ENCODE results near the gene ACOT4. TPM values are rescaled to one million over a fixed set of nuclear protein-coding genes. Genes with fewer than 3 reads are reported as not detected.
"Not testable (repeated sequence)": the region's sequence is repeated elsewhere in the genome, so short reads cannot be mapped to it uniquely, and the experiment has no call there.

ACOT4 gene
- total RNA-seq, 2 donors from 2014 or later = 3.1 to 4.0 TPM

DNA sequence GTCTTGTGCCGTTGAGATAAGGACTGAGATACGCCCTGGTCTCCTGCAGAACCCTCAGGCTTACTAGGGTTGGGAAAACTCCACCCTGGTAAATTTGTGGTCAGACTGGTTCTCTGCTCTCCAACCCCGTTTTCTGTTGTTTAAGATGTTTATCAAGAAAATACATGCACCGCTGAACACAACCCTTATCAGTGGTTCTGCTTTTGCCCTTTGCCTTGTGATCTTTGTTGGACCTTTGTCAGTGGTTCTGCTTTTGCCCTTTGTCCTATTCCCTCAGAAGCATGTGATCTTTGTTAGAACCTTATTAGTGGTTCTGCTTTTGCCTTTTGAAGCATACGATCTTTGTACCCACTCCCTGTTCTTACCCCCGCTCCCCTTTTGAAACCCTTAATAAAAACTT, 29.0 kb upstream of the ACOT4 start:
- H3K4me3 ChIP-seq; H3K36me3 ChIP-seq (replicated peaks in 1 of 2; ENCODE audit: insufficient read depth in 1 of 2, low read depth in 2 of 2); H3K27me3 ChIP-seq; H3K27ac ChIP-seq; ATAC-seq; DNase-seq; H3K9me3 ChIP-seq: not testable (repeated sequence)
- WGBS, 2 donors = 76 to 78% methylated on average over 5 to 6 of the region's 6 CpGs
- intact Hi-C loops (cut with DNase I) = loop anchor here (10.0 kb wide), 1 partner anchor 48 kb away; no protein-coding TSS in a partner anchor
- peaks cover 16% of the 10 kb centered on the region for H3K4me1 ChIP-seq

DNA sequence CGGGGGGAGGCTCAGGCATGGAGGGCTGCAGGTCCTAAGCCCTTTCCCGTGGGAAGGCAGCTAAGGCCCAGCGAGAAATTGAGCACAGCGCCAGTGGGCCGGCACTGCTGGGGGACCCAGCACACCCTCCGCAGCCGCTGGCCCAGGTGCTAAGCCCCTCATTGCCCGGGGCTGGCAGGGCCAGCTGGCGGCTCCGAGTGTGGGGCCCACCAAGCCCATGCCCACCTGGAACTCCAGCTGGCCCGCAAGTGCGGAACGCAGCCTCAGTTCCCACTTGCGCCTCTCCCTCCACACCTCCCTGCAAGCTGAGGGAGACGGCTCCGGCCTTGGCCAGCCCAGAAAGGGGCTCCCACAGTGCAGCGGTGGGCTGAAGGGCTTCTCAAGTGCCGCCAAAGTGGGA, 25.2 kb upstream of the ACOT4 start:
- H3K36me3 ChIP-seq (replicated peaks in 1 of 2; ENCODE audit: insufficient read depth in 1 of 2, low read depth in 2 of 2); H3K9me3 ChIP-seq; H3K27ac ChIP-seq; ATAC-seq; H3K4me3 ChIP-seq; H3K27me3 ChIP-seq; DNase-seq: not testable (repeated sequence)
- WGBS, 2 donors = 98% methylated on average over 8 of the region's 18 CpGs; no CpG with 5 or more reads in 1 of the 2 donors
- peaks cover 39% of the 10 kb centered on the region for H3K4me1 ChIP-seq
- intact Hi-C loops (cut with DNase I) = loop anchor here (10.0 kb wide), 1 partner anchor 52 kb away; no protein-coding TSS in a partner anchor

DNA sequence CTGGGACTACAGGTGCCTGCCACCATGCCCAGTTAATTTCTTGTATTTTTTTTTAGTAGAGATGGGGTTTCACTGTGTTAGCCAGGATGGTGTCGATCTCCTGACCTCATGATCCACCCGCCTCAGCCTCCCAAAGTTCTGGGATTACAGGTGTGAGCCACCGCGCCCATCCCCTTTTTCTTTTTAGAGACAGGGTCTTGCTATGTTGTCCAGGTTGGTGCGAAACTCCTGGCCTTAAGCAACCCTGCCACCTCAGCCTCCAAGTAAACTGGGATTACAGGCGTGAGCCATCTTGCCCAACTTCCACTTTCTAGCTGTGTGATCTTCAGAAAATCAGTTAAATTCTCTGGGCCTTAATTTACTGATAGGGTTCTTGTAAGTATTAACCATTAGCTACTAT, 24.7 kb upstream of the ACOT4 start:
- H3K36me3 ChIP-seq (replicated peaks in 1 of 2; ENCODE audit: insufficient read depth in 1 of 2, low read depth in 2 of 2); H3K27me3 ChIP-seq; ATAC-seq; DNase-seq; H3K27ac ChIP-seq; H3K9me3 ChIP-seq; H3K4me3 ChIP-seq: not testable (repeated sequence)
- intact Hi-C loops (cut with DNase I) = loop anchor here (10.0 kb wide), 1 partner anchor 52 kb away; no protein-coding TSS in a partner anchor
- 85 to 96% methylated on average over 4 to 6 of the region's 6 CpGs for WGBS, 2 donors
- peaks cover 39% of the 10 kb centered on the region for H3K4me1 ChIP-seq

DNA sequence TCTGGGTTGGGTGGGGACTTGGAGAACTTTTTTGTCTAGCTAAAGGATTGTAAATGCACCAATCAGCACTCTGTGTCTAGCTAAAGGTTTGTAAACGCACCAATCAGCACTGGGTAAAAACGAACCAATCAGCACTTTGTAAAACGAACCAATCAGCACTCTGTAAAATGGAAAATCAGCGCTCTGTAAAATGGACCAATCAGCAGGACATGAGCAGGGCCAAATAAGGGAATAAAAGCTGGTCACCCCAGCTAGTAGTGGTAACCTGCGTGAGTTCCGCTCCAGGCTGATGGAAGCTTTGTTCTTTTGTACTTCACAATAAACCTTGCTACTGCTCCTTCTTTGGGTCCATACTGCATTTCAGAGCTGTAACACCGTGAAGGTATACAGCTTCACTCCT, 24.3 kb upstream of the ACOT4 start:
- TF ChIP-seq, protein P1, sequence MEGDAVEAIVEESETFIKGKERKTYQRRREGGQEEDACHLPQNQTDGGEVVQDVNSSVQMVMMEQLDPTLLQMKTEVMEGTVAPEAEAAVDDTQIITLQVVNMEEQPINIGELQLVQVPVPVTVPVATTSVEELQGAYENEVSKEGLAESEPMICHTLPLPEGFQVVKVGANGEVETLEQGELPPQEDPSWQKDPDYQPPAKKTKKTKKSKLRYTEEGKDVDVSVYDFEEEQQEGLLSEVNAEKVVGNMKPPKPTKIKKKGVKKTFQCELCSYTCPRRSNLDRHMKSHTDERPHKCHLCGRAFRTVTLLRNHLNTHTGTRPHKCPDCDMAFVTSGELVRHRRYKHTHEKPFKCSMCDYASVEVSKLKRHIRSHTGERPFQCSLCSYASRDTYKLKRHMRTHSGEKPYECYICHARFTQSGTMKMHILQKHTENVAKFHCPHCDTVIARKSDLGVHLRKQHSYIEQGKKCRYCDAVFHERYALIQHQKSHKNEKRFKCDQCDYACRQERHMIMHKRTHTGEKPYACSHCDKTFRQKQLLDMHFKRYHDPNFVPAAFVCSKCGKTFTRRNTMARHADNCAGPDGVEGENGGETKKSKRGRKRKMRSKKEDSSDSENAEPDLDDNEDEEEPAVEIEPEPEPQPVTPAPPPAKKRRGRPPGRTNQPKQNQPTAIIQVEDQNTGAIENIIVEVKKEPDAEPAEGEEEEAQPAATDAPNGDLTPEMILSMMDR (IDR thresholded peaks at IDR 0.05) = no peak
- TF ChIP-seq POLR2A (IDR thresholded peaks at IDR 0.05) = no peak
- Histone ChIP-seq H3K27me3 (no peaks in the 10 kb centered on the region), H3K27ac (no peak overlapping the region), H3K9me3 (peaks cover 0 to 1% (median 0%) of the 10 kb centered on the region in 3 donors), H3K36me3 (replicated peaks in 1 of 2; ENCODE audit: insufficient read depth in 1 of 2, low read depth in 2 of 2) (no peaks in the 10 kb centered on the region), H3K4me1 (peaks cover 39% of the 10 kb centered on the region), H3K4me3 (no peak overlapping the region)
- no peak for ATAC-seq
- WGBS, 2 donors = 87 to 97% methylated on average over 6 to 7 of the region's 7 CpGs
- DNase-seq = no peak
- intact Hi-C loops (cut with DNase I) = loop anchor here (10.0 kb wide), 1 partner anchor 53 kb away; no protein-coding TSS in a partner anchor

DNA sequence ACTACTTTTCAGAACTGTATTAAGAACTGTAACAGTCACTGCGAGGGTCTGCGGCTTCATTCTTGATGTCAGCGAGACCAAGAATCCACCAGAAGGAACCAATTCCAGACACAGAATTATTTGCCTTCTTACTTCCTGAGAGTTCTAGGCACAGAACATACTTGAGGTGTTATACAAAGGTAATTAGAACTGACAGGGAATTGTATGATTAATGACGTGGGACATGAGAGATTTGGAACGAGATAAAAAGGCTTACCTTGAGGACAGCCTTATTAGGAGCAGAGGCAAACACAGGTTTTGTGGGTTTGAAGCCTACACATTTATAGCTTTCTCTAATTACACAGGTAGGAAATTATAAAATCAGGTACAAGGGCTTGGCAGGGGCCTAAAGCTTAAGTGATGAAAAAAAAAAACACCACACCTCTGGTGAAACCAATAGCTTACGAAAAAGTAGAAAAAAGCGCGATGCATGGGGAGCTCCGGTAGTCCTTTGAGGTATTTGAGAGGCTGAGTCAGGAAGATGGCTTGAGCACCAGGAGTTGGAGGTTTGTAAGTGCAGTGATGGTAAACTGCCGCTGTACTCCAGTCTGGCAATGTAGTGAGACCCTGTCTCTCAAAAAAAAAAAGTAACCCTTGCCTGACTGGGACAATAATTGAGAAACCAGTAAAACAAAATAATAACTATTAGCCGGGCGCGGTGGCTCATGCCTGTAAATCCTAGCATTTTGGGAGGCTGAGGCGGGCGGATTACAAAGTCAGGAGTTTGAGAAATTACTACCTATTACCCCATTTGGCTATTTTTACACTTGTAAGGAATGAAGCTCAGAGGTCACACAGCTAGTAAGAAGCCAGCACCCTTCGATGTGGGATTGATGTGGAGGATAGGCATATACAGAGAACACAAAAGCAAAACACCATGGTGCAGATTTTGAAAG, 23.5 kb upstream of the ACOT4 start:
- no peaks in the 10 kb centered on the region for H3K27me3 ChIP-seq
- ATAC-seq (no peak), DNase-seq (no peak)
- H3K9me3 ChIP-seq = no peaks in the 10 kb centered on the region
- peaks cover 39% of the 10 kb centered on the region for H3K4me1 ChIP-seq
- H3K4me3 ChIP-seq = no peak overlapping the region
- TF ChIP-seq, protein P1 (IDR thresholded peaks at IDR 0.05) = no peak
- TF ChIP-seq POLR2A (IDR thresholded peaks at IDR 0.05) = no peak
- peak overlapping the region; percentile 78 to 93 (median 88) for H3K27ac ChIP-seq
- WGBS, 2 donors = 57 to 62% methylated on average over 13 to 16 of the region's 16 CpGs
- intact Hi-C loops (cut with DNase I) = loop anchor here (10.0 kb wide), 1 partner anchor 53 kb away; no protein-coding TSS in a partner anchor
- no peaks in the 10 kb centered on the region for H3K36me3 ChIP-seq (replicated peaks in 1 of 2; ENCODE audit: insufficient read depth in 1 of 2, low read depth in 2 of 2)

DNA sequence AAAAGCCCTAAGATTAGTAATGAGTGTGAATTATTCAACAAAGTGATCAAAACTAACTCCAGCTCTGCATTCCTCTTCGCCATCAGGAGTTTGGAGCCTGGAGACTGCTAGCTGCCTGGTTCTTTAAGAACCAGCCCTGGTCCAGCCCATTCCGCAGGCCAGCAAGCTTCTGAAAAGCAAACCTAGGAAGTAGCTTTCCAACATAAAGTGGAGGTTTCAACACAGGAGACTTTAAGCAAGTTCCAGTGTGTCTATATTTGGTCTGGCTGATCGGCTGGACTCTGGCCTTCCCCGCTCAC, 22.8 kb upstream of the ACOT4 start:
- WGBS, 2 donors = 4 to 12% methylated on average over 4 of the region's 4 CpGs
- DNase-seq = not testable (repeated sequence)

More for the DNA sequence above, 22.8 kb upstream of the ACOT4 start:
- Histone ChIP-seq H3K4me3 (peak overlapping the region in 1 of 2 donors; percentile 67), H3K4me1 (peaks cover 39% of the 10 kb centered on the region), H3K27ac (peak overlapping the region; percentile 78 to 93 (median 88))
- intact Hi-C loops (cut with DNase I) = loop anchor here (10.0 kb wide), 1 partner anchor 54 kb away; no protein-coding TSS in a partner anchor
- H3K27me3 ChIP-seq; ATAC-seq; H3K36me3 ChIP-seq (replicated peaks in 1 of 2; ENCODE audit: insufficient read depth in 1 of 2, low read depth in 2 of 2); H3K9me3 ChIP-seq: not testable (repeated sequence)

All from body of pancreas (tissue), 4 donors.